Upper lobe of left lung (tissue), 4 donors: ENCODE results near the gene CCDC148.

Experiments
- EP300 ChIP-seq, 4 donors: sonication (generic); formaldehyde crosslinking; IDR thresholded peaks; one replicate each; pipeline ENCODE4 v1.5.1; 2017; ENCODE audit warnings: antibody characterized with exemption in 4 of 4, control low read depth in 2 of 4
- POLR2A ChIP-seq, 4 donors: fragments of 450-650 bp; IDR thresholded peaks; one replicate each; pipeline ENCODE4 v1.5.1; 2016 to 2017; ENCODE audit warnings: antibody characterized with exemption in 4 of 4, mild to moderate bottlenecking in 2 of 4
- POLR2AphosphoS5 ChIP-seq, 2 donors: sonication (generic); formaldehyde crosslinking; IDR thresholded peaks; one replicate each; pipeline ENCODE4 v1.5.1; 2017; ENCODE audit warnings: antibody characterized with exemption in 2 of 2
- TF ChIP-seq, protein P1 (sequence below), 6 experiments: fragments of 450-650 bp in 4 of 6; fragments of 200-600 bp in 2 of 6; sonication (generic) in 2 of 6; IDR thresholded peaks; one replicate each; pipeline ENCODE4 v1.5.1; 2016 to 2019; ENCODE audit warnings: antibody characterized with exemption in 6 of 6

DNA sequence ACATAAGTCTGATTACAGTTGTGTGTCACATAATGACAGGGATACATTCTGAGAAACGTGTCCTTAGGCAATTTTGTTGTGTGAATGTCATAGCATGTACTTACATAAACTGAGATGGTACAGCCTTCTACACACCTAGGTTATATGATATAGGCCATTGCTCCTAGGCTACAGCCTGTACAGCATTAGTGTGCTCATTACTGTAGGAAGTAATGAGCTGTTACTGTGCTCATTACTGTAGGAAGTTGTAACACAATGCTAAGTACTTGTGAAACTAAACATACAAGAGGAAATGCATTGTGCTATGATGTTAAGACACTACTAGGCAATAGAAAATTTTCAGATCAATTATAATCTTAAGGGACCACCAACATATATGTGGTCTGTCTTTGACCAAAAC, 282.1 kb downstream of the CCDC148 start:
- TF ChIP-seq, protein P1, sequence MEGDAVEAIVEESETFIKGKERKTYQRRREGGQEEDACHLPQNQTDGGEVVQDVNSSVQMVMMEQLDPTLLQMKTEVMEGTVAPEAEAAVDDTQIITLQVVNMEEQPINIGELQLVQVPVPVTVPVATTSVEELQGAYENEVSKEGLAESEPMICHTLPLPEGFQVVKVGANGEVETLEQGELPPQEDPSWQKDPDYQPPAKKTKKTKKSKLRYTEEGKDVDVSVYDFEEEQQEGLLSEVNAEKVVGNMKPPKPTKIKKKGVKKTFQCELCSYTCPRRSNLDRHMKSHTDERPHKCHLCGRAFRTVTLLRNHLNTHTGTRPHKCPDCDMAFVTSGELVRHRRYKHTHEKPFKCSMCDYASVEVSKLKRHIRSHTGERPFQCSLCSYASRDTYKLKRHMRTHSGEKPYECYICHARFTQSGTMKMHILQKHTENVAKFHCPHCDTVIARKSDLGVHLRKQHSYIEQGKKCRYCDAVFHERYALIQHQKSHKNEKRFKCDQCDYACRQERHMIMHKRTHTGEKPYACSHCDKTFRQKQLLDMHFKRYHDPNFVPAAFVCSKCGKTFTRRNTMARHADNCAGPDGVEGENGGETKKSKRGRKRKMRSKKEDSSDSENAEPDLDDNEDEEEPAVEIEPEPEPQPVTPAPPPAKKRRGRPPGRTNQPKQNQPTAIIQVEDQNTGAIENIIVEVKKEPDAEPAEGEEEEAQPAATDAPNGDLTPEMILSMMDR (IDR thresholded peaks at IDR 0.05): no peak
- TF ChIP-seq POLR2AphosphoS5 (IDR thresholded peaks at IDR 0.05): no peak
- no peak for TF ChIP-seq EP300 (IDR thresholded peaks at IDR 0.05)
- no peak for TF ChIP-seq POLR2A (IDR thresholded peaks at IDR 0.05)
